ENCODE data around the gene E4F1. TPM values are rescaled to one million over a fixed set of nuclear protein-coding genes. Genes with fewer than 3 reads are reported as not detected.

Gene E4F1
- total and polyA plus RNA-seq, 2 donors (not counting 1 experiment from before 2014, with no cell fraction given): 41.8 to 70.9 TPM

DNA sequence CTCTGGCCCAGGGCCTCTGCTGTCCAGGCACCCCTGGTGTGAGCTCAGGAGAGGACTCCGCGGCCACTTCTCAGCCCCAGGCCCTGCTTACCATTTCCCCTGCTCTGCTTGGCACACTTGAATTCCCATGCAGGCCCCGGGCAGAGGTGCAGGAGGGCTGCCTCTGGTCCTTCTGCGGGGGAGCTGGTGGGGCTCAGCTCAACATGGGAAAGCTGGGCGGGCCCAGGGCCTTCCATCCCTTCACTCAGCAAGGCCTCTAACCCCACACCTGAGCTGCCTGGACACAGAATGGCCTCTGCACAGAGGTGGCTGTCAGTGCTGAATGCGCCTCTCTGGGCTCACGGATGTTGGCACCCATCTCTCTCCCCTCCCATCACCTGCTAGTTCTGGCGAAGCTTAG lies 57.1 kb downstream of the E4F1 start:
- H3K27ac Mint-ChIP-seq: no peak overlapping the region

DNA sequence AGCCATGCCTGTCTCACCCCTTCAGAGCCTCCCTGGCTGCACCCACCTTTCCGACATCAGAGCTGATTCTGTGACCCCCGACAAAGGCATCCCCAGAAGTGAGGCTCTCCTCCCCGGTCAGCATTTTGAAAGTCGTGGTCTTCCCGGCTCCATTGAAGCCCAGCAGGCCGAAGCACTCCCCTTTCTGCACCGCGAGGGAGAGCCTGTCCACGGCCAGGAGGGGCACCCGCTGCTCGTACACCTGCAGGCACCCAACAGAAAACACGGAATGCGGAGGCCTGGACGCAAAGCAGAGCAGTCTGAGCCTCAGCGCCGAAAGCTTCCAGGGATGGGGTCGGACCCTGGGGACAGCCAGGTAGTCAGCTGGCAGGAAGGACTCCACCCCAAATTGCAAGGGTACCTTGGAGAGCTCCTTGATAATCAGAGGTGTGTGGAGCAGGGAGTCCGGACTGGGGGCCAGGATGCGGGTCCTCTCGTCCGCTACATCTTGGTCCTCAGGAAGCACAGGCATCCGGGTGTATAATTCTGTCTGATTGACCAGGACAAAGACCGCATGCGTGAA lies 57.7 kb downstream of the E4F1 start:
- H4K20me1 ChIP-seq (ENCODE audit: control insufficient read depth, insufficient read depth, low read length, poor library complexity, severe bottlenecking): no peaks in the 10 kb centered on the region
- no peaks in the 10 kb centered on the region for H3K4me1 Mint-ChIP-seq
- H3K79me2 ChIP-seq (ENCODE audit: control insufficient read depth, insufficient read depth, low read length): no peaks in the 10 kb centered on the region
- no peak overlapping the region for H3K27ac ChIP-seq (ENCODE audit: low read length in 2 of 2)
- TF ChIP-seq EZH2 (IDR thresholded peaks at IDR 0.05; ENCODE audit: borderline replicate concordance, insufficient read depth, low read depth, low read length, poor library complexity, severe bottlenecking): no peak
- TF ChIP-seq, protein P1, sequence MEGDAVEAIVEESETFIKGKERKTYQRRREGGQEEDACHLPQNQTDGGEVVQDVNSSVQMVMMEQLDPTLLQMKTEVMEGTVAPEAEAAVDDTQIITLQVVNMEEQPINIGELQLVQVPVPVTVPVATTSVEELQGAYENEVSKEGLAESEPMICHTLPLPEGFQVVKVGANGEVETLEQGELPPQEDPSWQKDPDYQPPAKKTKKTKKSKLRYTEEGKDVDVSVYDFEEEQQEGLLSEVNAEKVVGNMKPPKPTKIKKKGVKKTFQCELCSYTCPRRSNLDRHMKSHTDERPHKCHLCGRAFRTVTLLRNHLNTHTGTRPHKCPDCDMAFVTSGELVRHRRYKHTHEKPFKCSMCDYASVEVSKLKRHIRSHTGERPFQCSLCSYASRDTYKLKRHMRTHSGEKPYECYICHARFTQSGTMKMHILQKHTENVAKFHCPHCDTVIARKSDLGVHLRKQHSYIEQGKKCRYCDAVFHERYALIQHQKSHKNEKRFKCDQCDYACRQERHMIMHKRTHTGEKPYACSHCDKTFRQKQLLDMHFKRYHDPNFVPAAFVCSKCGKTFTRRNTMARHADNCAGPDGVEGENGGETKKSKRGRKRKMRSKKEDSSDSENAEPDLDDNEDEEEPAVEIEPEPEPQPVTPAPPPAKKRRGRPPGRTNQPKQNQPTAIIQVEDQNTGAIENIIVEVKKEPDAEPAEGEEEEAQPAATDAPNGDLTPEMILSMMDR (IDR thresholded peaks at IDR 0.05): no peak
- ChIA-PET CTCF (no interaction called here), POLR2A (interaction anchor here (0.5 kb wide), 1 partner anchor 12 kb away, joined by 5 read pairs; no protein-coding TSS in a partner anchor)
- no peaks in the 10 kb centered on the region for H3K9me3 Mint-ChIP-seq (ENCODE audit: insufficient read depth)
- H3K4me3 Mint-ChIP-seq: no peak overlapping the region
- no peak overlapping the region for H3K4me3 ChIP-seq (ENCODE audit: control extremely low read depth in 1 of 5, extremely low read depth in 1 of 5, insufficient read depth in 1 of 5, low read depth in 2 of 5, low read length in 4 of 5)
- no peak overlapping the region for H2AFZ ChIP-seq (ENCODE audit: insufficient read depth, low read depth, low read length, poor library complexity, severe bottlenecking)
- H3K27me3 ChIP-seq (replicated peaks in 1 of 4; ENCODE audit: control extremely low read depth in 1 of 4, control insufficient read depth in 3 of 4, insufficient read depth in 4 of 4, low read length in 3 of 4): no peaks in the 10 kb centered on the region
- H3K27me3 Mint-ChIP-seq: no peaks in the 10 kb centered on the region
- ATAC-seq (ENCODE audit: low read depth): no peak
- H3K27ac Mint-ChIP-seq: no peak overlapping the region
- H3K36me3 ChIP-seq (replicated peaks in 1 of 2; ENCODE audit: control extremely low read depth in 1 of 2, control insufficient read depth in 1 of 2, extremely low read depth in 1 of 2, insufficient read depth in 2 of 2, low read length in 1 of 2): no peaks in the 10 kb centered on the region
- H3K4me2 ChIP-seq (replicated peaks; ENCODE audit: low read depth, low read length, poor library complexity, severe bottlenecking): no peak overlapping the region
- intact Hi-C loops (cut with micrococcal nuclease): no loop called here
- no peak overlapping the region for H3K9ac ChIP-seq (ENCODE audit: low read length)
- DNase-seq: no peak
- whole genome bisulfite sequencing (ENCODE audit: insufficient coverage): 96% methylated on average over 22 of the region's 24 CpGs
- no peaks in the 10 kb centered on the region for H3K9me3 ChIP-seq (ENCODE audit: control extremely low read depth in 1 of 3, control insufficient read depth in 2 of 3, insufficient read depth in 1 of 3, low read length in 2 of 3)
- H3K4me1 ChIP-seq (ENCODE audit: control insufficient read depth in 2 of 2, insufficient read depth in 2 of 2, low read length in 2 of 2): no peaks in the 10 kb centered on the region

More for the DNA sequence above, 57.1 kb downstream of the E4F1 start:
- WGBS (ENCODE audit: insufficient coverage): 95% methylated on average over 8 of the region's 8 CpGs
- no peaks in the 10 kb centered on the region for H4K20me1 ChIP-seq (ENCODE audit: control insufficient read depth, insufficient read depth, low read length, poor library complexity, severe bottlenecking)
- CTCF ChIA-PET: no interaction called here
- H3K9me3 ChIP-seq (ENCODE audit: control extremely low read depth in 1 of 3, control insufficient read depth in 2 of 3, insufficient read depth in 1 of 3, low read length in 2 of 3): no peaks in the 10 kb centered on the region
- Mint-ChIP-seq H3K4me1 (no peaks in the 10 kb centered on the region), H3K9me3 (ENCODE audit: insufficient read depth) (no peaks in the 10 kb centered on the region), H3K4me3 (no peak overlapping the region), H3K27me3 (no peaks in the 10 kb centered on the region)
- intact Hi-C loops (cut with micrococcal nuclease): no loop called here
- no peaks in the 10 kb centered on the region for H3K4me1 ChIP-seq (ENCODE audit: control insufficient read depth in 2 of 2, insufficient read depth in 2 of 2, low read length in 2 of 2)
- no peak overlapping the region for H3K27ac ChIP-seq (ENCODE audit: low read length in 2 of 2)
- H3K36me3 ChIP-seq (replicated peaks in 1 of 2; ENCODE audit: control extremely low read depth in 1 of 2, control insufficient read depth in 1 of 2, extremely low read depth in 1 of 2, insufficient read depth in 2 of 2, low read length in 1 of 2): no peaks in the 10 kb centered on the region
- no peak overlapping the region for H3K9ac ChIP-seq (ENCODE audit: low read length)
- TF ChIP-seq EZH2 (IDR thresholded peaks at IDR 0.05; ENCODE audit: borderline replicate concordance, insufficient read depth, low read depth, low read length, poor library complexity, severe bottlenecking): no peak
- TF ChIP-seq, protein P1 (IDR thresholded peaks at IDR 0.05): no peak
- POLR2A ChIA-PET: no interaction called here
- no peak overlapping the region for H2AFZ ChIP-seq (ENCODE audit: insufficient read depth, low read depth, low read length, poor library complexity, severe bottlenecking)
- no peak for DNase-seq
- ATAC-seq (ENCODE audit: low read depth): no peak
- H3K4me2 ChIP-seq (replicated peaks; ENCODE audit: low read depth, low read length, poor library complexity, severe bottlenecking): no peak overlapping the region
- H3K4me3 ChIP-seq (ENCODE audit: control extremely low read depth in 1 of 5, extremely low read depth in 1 of 5, insufficient read depth in 1 of 5, low read depth in 2 of 5, low read length in 4 of 5): no peak overlapping the region
- no peaks in the 10 kb centered on the region for H3K27me3 ChIP-seq (replicated peaks in 1 of 4; ENCODE audit: control extremely low read depth in 1 of 4, control insufficient read depth in 3 of 4, insufficient read depth in 4 of 4, low read length in 3 of 4)
- no peaks in the 10 kb centered on the region for H3K79me2 ChIP-seq (ENCODE audit: control insufficient read depth, insufficient read depth, low read length)

Measured in B cell (primary cell).